Measurements from ENCODE around the gene ZNF669.
A peak's percentile ranks its signal among the peaks of the same experiment; 100 is the strongest.

The ZNF669 gene

GRCh38 chr1:247114351-247115140, 10.4 kb upstream of the ZNF669 start:
- ChIA-PET CTCF (no interaction called here), POLR2A (no interaction called here)
- no peak for DNase-seq (ENCODE audit: extremely low spot score)
- TF ChIP-seq PKNOX1 (IDR thresholded peaks at IDR 0.05) (no peak), FOXA1 (IDR thresholded peaks at IDR 0.05) (no peak)

- ChIA-PET POLR2A (no interaction called here), CTCF (no interaction called here)
- no peak for DNase-seq (ENCODE audit: extremely low spot score)
- TF ChIP-seq ARNT (IDR thresholded peaks at IDR 0.05) (no peak), SP1 (IDR thresholded peaks at IDR 0.05) (no peak), L3MBTL2 (conservative IDR thresholded peaks at IDR 0.05) (no peak), FOXK2 (IDR thresholded peaks at IDR 0.05) (no peak), SUZ12 (IDR thresholded peaks at IDR 0.05) (no peak), PKNOX1 (IDR thresholded peaks at IDR 0.05) (no peak), NFRKB (IDR thresholded peaks at IDR 0.05) (no peak), FOXM1 (IDR thresholded peaks at IDR 0.05; ENCODE audit: borderline replicate concordance) (no peak), CTBP1 (IDR thresholded peaks at IDR 0.05; ENCODE audit: borderline replicate concordance) (no peak), FOXA1 (IDR thresholded peaks at IDR 0.05) (no peak), TARDBP (IDR thresholded peaks at IDR 0.05) (no peak), BHLHE40 (IDR thresholded peaks at IDR 0.05; ENCODE audit: borderline replicate concordance) (no peak), ZNF384 (IDR thresholded peaks at IDR 0.05) (no peak), HDGF (IDR thresholded peaks at IDR 0.05; ENCODE audit: borderline replicate concordance) (no peak), LEF1 (IDR thresholded peaks at IDR 0.05; ENCODE audit: borderline replicate concordance) (no peak), ELF4 (IDR thresholded peaks at IDR 0.05) (no peak)
These were observed 9.6 kb upstream of the ZNF669 start for GRCh38 chr1:247113733-247114271.

- CTCF ChIA-PET = no interaction called here
- DNase-seq (ENCODE audit: extremely low spot score) = no peak
- POLR2A ChIA-PET = no interaction called here
- TF ChIP-seq TARDBP (IDR thresholded peaks at IDR 0.05) = no peak
- no peak for TF ChIP-seq ARNT (IDR thresholded peaks at IDR 0.05)
- TF ChIP-seq ZNF384 (IDR thresholded peaks at IDR 0.05) = no peak
- no peak for TF ChIP-seq PKNOX1 (IDR thresholded peaks at IDR 0.05)
- TF ChIP-seq SUZ12 (IDR thresholded peaks at IDR 0.05) = no peak
- no peak for TF ChIP-seq FOXK2 (IDR thresholded peaks at IDR 0.05)
These were observed 8.9 kb upstream of the ZNF669 start for GRCh38 chr1:247113094-247113497.

- ChIA-PET POLR2A (no interaction called here), CTCF (no interaction called here)
- no peak for TF ChIP-seq TARDBP (IDR thresholded peaks at IDR 0.05)
- no peak for DNase-seq (ENCODE audit: extremely low spot score)
These were observed 8.3 kb upstream of the ZNF669 start for GRCh38 chr1:247112479-247112781.

GRCh38 chr1:247111700-247112478, 7.7 kb upstream of the ZNF669 start:
- POLR2A ChIA-PET = no interaction called here
- peak; percentile 39 for DNase-seq (ENCODE audit: extremely low spot score)
- TF ChIP-seq PKNOX1 (IDR thresholded peaks at IDR 0.05) (peak; percentile 87), L3MBTL2 (conservative IDR thresholded peaks at IDR 0.05) (peak; percentile 76; the same call in 1 of the 2 replicates), FOXK2 (IDR thresholded peaks at IDR 0.05) (no peak)
- CTCF ChIA-PET = no interaction called here

- ChIA-PET POLR2A (no interaction called here), CTCF (no interaction called here)
- TF ChIP-seq FOXK2 (IDR thresholded peaks at IDR 0.05) (no peak), ARNT (IDR thresholded peaks at IDR 0.05) (no peak), SUZ12 (IDR thresholded peaks at IDR 0.05) (no peak), FOXA1 (IDR thresholded peaks at IDR 0.05) (no peak), LEF1 (IDR thresholded peaks at IDR 0.05; ENCODE audit: borderline replicate concordance) (no peak), NFRKB (IDR thresholded peaks at IDR 0.05) (no peak), CTBP1 (IDR thresholded peaks at IDR 0.05; ENCODE audit: borderline replicate concordance) (no peak), ZNF384 (IDR thresholded peaks at IDR 0.05) (no peak), PKNOX1 (IDR thresholded peaks at IDR 0.05) (no peak), TARDBP (IDR thresholded peaks at IDR 0.05) (no peak), BHLHE40 (IDR thresholded peaks at IDR 0.05; ENCODE audit: borderline replicate concordance) (no peak), FOXM1 (IDR thresholded peaks at IDR 0.05; ENCODE audit: borderline replicate concordance) (no peak), L3MBTL2 (conservative IDR thresholded peaks at IDR 0.05) (no peak), SP1 (IDR thresholded peaks at IDR 0.05) (no peak), ELF4 (IDR thresholded peaks at IDR 0.05) (no peak), HDGF (IDR thresholded peaks at IDR 0.05; ENCODE audit: borderline replicate concordance) (no peak)
- DNase-seq (ENCODE audit: extremely low spot score) = peak; percentile 16
These were observed 7.1 kb upstream of the ZNF669 start for GRCh38 chr1:247111259-247111699.
